ENCODE data around the gene PCDH9.

Gene PCDH9

DNA sequence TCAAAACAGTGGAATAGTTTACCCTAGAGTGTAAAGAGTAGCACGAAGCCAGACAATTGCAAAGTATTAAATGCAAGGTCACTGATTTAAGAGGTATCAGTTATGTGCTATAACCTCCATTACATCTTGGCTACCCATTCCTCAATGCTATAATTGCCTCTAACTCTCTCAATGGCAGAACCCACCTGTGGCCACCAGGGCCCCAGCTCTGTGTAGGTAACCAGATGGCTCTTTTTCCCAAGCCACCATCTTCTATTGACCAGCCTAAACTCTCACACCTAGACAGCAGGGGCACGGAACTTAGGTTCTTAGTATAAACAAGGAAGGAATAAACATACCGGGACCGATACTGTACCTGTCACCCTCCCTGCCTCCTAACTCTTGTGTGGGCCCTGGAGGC is 277.6 kb downstream of the PCDH9 start:
- in situ Hi-C loops (cut with MboI; ENCODE audit: low sequenced_read_pairs, unreplicated experiment), result no loop called here
- TF ChIP-seq, protein P1, sequence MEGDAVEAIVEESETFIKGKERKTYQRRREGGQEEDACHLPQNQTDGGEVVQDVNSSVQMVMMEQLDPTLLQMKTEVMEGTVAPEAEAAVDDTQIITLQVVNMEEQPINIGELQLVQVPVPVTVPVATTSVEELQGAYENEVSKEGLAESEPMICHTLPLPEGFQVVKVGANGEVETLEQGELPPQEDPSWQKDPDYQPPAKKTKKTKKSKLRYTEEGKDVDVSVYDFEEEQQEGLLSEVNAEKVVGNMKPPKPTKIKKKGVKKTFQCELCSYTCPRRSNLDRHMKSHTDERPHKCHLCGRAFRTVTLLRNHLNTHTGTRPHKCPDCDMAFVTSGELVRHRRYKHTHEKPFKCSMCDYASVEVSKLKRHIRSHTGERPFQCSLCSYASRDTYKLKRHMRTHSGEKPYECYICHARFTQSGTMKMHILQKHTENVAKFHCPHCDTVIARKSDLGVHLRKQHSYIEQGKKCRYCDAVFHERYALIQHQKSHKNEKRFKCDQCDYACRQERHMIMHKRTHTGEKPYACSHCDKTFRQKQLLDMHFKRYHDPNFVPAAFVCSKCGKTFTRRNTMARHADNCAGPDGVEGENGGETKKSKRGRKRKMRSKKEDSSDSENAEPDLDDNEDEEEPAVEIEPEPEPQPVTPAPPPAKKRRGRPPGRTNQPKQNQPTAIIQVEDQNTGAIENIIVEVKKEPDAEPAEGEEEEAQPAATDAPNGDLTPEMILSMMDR (IDR thresholded peaks at IDR 0.05; ENCODE audit: borderline replicate concordance, control extremely low read depth, extremely low read depth, insufficient read depth, missing control alignments), result no peak
- no peak for DNase-seq (ENCODE audit: low spot score)

DNA sequence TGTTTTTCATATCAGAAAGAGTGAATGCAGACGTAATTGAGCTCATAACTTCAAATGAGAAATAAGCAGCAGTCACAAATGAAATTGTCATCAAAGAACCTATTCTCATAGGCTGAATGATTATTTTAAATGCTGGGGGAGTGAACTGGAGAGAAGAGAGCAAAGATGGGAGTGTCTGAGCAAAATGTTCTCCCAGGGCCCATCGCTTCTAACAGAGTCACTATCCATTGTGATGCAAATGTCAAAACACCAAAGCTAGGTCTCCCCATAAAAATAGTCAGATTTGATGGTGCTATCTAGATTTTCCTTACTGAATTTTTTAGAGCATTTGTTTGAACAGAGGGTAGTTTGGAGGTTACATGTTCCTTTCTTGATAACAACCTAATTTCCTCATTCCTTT is 278.7 kb downstream of the PCDH9 start:
- TF ChIP-seq, protein P1 (IDR thresholded peaks at IDR 0.05; ENCODE audit: borderline replicate concordance, control extremely low read depth, extremely low read depth, insufficient read depth, missing control alignments), result no peak
- in situ Hi-C loops (cut with MboI; ENCODE audit: low sequenced_read_pairs, unreplicated experiment), result no loop called here
- DNase-seq (ENCODE audit: low spot score), result no peak

DNA sequence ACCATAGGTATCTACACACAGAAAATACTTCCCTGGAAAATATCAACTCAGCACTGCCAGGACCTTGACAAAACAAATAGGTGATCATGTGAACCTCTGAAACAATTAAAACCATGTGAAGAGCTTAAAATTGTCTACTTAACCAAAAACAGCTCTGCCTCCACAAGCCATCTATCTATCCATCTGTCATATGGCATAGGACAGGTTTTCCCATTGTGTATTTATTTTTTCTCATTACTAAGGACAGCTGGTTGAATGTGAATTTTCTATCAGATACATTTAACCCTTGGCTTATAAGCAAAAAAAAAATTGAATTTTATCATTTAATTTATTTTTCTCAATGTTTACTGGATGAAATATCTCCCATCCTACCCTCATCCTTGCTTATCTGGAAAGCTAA is 279.5 kb downstream of the PCDH9 start:
- no peak for DNase-seq (ENCODE audit: low spot score)
- in situ Hi-C loops (cut with MboI; ENCODE audit: low sequenced_read_pairs, unreplicated experiment), result no loop called here
- TF ChIP-seq, protein P1 (IDR thresholded peaks at IDR 0.05; ENCODE audit: borderline replicate concordance, control extremely low read depth, extremely low read depth, insufficient read depth, missing control alignments), result no peak

DNA sequence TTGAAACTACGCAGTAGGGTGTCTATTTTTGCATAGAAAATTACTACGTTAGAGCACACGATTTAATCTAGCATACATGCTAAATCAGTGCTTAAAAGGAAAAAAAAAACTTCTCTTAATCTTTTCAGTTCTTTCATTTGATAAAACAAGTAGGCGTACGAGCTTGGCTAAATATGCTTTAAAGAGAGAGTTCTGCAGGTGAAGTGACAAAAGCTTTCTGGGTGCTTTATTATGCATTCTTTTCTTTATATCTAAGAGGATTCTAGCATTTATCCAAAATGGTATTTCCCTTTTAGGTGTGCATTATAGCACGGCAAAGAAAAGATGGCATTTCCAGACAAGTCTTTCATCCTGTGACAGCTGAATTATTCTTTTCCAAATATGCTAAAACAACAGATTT is 281.2 kb downstream of the PCDH9 start:
- TF ChIP-seq, protein P1 (IDR thresholded peaks at IDR 0.05; ENCODE audit: borderline replicate concordance, control extremely low read depth, extremely low read depth, insufficient read depth, missing control alignments), result no peak
- DNase-seq (ENCODE audit: low spot score), result no peak
- in situ Hi-C loops (cut with MboI; ENCODE audit: low sequenced_read_pairs, unreplicated experiment), result no loop called here

DNA sequence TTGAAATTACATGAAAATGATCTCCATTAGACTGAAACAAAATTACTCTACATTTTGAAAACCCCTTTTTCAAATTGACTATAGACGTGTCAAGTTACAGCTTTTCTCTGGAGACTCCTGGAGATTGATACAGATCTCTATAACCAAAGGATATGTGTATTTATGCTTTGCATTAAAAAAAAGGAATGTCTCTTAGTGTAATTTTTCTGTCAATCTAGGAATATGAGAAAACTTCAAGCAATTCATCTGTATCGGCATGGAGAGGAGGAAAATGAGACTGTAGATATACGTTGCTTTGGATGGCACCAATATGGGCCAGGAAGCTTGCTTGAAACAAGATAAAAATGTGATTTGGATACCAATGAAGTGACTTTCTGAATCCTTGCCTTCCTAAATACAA is 286.6 kb downstream of the PCDH9 start:
- DNase-seq (ENCODE audit: low spot score), result no peak
- in situ Hi-C loops (cut with MboI; ENCODE audit: low sequenced_read_pairs, unreplicated experiment), result no loop called here
- TF ChIP-seq, protein P1 (IDR thresholded peaks at IDR 0.05; ENCODE audit: borderline replicate concordance, control extremely low read depth, extremely low read depth, insufficient read depth, missing control alignments), result no peak

DNA sequence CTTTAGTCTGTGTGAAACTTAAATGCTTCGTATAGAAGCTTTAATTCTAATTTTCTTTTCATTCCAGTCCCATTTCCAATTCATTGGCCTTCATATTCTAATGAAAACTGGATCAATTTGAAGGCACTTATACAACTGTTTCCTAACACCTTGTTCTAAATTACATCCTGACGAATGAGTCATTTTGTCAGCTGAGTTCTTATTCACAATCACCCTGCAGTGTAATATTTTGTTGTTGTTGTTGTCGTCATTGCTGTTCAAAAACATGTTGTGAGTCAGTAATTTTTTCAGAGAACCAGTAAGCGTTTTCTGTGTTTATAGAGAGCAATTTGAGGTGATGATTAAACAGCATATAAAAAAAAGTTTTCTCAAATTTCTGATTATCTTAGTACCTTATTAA is 290.0 kb downstream of the PCDH9 start:
- TF ChIP-seq, protein P1 (IDR thresholded peaks at IDR 0.05; ENCODE audit: borderline replicate concordance, control extremely low read depth, extremely low read depth, insufficient read depth, missing control alignments), result no peak
- in situ Hi-C loops (cut with MboI; ENCODE audit: low sequenced_read_pairs, unreplicated experiment), result no loop called here
- no peak for DNase-seq (ENCODE audit: low spot score)

DNA sequence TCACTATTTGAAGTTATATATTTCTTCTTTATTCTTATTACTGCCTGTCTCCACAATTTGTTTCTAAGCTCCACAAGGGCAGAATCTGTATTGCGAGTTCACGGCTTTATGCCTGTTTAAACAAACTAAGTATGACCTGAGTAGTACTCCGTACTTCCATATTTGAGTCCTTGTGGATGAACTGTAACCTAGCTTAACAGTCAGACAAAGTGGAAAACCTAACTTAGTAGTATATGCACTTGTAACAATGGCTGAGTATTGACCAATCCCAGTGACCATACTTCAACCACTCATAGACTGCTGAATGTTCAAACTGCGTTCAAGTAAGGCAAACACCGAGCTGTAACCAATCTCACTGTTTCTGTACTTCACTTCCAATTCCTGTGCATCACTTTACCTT is 292.7 kb downstream of the PCDH9 start:
- no peak for DNase-seq (ENCODE audit: low spot score)
- TF ChIP-seq, protein P1 (IDR thresholded peaks at IDR 0.05; ENCODE audit: borderline replicate concordance, control extremely low read depth, extremely low read depth, insufficient read depth, missing control alignments), result no peak
- in situ Hi-C loops (cut with MboI; ENCODE audit: low sequenced_read_pairs, unreplicated experiment), result no loop called here

Data from GM13976 (cell line).